Measurements from ENCODE around the gene PIEZO1. TPM values are rescaled to one million over a fixed set of nuclear protein-coding genes. Genes with fewer than 3 reads are reported as not detected.

Gene PIEZO1
- total RNA-seq, 1 donor from 2014 or later, result 164 TPM

DNA sequence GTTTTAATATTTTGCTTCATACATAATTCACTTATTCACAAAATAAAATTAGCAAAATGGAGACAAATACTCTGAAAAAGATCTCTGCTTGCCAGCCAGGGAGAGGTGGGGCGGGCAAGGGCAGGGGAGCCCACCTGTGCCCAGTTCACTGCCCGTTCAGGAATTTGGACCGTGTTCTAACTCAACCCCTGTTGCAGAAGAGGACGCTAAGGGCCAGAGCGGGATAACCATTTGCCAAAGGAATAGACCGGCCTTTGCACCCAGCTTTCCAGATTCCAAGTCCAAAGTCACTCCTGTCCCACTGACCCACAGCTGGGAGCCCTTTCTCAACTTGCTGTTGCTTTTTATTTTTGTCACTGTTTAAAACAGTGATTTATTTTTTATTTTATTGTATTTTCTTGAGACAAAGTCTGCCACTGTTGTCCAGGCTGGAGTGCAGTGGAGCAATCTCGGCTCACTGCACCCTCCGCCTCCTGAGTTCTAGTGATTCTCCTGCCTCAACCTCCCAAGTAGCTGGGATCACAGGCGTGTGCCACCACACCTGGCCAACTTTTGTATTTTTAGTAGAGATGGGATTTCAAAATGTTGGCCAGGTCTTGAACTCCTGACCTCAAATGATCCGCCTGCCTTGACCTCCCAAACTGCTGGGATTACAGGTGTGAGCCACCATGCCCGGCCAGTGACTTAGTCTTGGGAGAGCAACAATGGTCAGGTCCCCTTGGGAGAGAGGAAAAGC is 2.7 kb upstream of the PIEZO1 start:
- Histone ChIP-seq H3K27me3 (ENCODE audit: low read depth) (no peaks in the 10 kb centered on the region), H3K4me3 (no peak overlapping the region), H3K27ac (no peak overlapping the region), H3K9me3 (no peaks in the 10 kb centered on the region), H3K4me1 (peaks cover 34% of the 10 kb centered on the region), H3K36me3 (no peaks in the 10 kb centered on the region)
- no peak for TF ChIP-seq CTCF (IDR thresholded peaks at IDR 0.05)
- DNase-seq (no peak), ATAC-seq (no peak)
- intact Hi-C loops (cut with DNase I), result no loop called here

GRCh38 chr16:88784856-88785105 is 239 bp downstream of the PIEZO1 start:
- H3K4me1 ChIP-seq, result peaks cover 52% of the 10 kb centered on the region
- peak overlapping the region; percentile 71 for H3K4me3 ChIP-seq
- no peaks in the 10 kb centered on the region for H3K9me3 ChIP-seq
- no peaks in the 10 kb centered on the region for H3K27me3 ChIP-seq (ENCODE audit: low read depth)
- H3K27ac ChIP-seq, result peak overlapping the region; percentile 94
- no peak for TF ChIP-seq CTCF (IDR thresholded peaks at IDR 0.05)
- peak; percentile 53 to 57 for ATAC-seq
- intact Hi-C loops (cut with DNase I), result no loop called here
- no peak for DNase-seq
- no peaks in the 10 kb centered on the region for H3K36me3 ChIP-seq

DNA sequence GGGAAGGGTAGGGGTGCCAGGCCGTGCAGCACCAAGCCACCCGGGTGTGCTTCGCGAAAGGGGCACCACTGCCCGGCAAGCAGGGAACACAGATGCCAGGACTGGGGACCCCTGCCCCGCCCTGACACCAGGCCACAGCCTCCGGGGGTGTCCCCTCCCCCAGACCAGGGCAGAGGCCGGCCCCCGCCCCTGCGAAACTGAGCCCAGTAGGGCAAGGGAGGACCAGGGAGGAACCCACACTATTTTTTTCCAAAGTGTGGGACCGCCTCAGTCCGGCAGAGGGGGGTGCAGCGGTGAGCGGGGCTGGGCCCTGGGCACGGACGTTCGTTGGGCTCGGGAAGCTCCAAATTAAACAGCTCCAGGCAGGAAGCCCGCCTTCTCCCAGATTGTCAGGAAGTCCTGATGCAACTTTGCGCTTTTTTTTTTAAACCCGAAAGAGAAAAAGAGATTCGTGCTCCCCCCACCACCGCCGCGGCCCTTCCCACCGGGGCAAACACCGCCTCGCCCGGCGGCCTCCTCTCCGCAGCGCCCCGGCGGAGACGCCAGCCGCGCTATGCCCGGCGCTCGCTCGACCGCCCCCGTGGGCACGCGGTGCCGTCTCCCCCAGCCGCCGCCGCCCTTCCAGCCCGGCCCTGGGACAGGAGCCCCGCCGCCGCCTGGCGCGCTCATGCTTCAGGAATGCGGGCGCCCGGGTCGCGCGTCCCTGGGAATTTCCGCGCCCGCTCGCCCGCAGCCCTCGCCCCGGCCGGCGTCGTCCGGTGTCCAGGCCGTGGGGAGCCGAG is 755 bp downstream of the PIEZO1 start:
- Histone ChIP-seq H3K9me3 (no peaks in the 10 kb centered on the region), H3K36me3 (no peaks in the 10 kb centered on the region), H3K4me3 (peak overlapping the region; percentile 71), H3K4me1 (peaks cover 54% of the 10 kb centered on the region), H3K27me3 (ENCODE audit: low read depth) (no peaks in the 10 kb centered on the region), H3K27ac (peak overlapping the region; percentile 94)
- ATAC-seq (peak; percentile 73 to 77), DNase-seq (peak; percentile 82)
- peak; percentile 65 for TF ChIP-seq CTCF (IDR thresholded peaks at IDR 0.05)
- intact Hi-C loops (cut with DNase I), result no loop called here

GRCh38 chr16:88783391-88784073 is 1.5 kb downstream of the PIEZO1 start:
- peak; percentile 57 for DNase-seq
- peak; percentile 31 to 40 for ATAC-seq
- no peaks in the 10 kb centered on the region for H3K36me3 ChIP-seq
- H3K4me1 ChIP-seq, result peaks cover 62% of the 10 kb centered on the region
- H3K27ac ChIP-seq, result peak overlapping the region; percentile 94
- no peak for TF ChIP-seq CTCF (IDR thresholded peaks at IDR 0.05)
- H3K4me3 ChIP-seq, result peak overlapping the region; percentile 71
- H3K9me3 ChIP-seq, result no peaks in the 10 kb centered on the region
- no peaks in the 10 kb centered on the region for H3K27me3 ChIP-seq (ENCODE audit: low read depth)
- intact Hi-C loops (cut with DNase I), result no loop called here

DNA sequence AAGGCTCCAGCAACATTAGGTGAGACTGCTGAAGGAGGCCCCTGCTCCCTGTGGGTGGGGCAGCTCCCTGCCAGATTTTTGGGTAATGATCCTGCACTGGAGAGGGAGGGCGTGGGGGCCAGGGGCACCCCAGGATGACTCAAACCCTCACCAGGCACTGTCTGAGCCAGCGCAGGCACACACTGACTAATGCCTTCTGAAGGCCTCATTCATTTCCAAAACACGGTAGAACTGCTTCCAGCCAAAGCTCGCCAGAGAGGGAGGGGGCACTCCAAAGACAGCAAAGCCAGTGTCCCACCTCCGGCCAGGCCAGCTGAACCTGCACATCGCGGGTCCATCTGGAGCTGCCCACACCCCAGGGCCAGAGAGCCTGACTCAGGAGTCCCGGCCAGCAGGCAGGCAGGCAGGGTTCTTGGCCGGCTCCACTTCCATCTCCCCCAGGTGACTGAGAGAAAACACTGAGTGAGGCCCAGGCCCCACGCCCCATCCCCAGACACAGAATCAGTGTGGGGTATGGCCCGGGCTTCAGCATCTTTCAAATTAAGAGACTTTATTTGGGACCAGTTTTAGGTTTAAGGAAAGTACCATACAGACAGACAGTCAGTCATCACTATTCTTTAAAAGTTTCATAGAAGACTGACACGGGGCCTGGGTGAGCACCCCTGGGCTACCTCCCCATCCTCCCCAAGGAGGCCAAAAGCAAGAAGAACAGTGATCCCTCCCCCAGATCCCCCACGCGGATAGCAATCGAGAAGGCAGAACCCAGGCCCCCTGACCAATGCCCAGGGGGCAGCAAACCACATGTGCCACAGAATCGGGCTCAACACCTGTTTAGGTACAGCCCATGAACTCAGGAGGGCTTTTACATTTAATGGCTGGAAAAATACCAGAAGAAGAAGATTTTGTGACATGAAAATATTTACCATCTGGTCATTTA is 2.3 kb downstream of the PIEZO1 start:
- intact Hi-C loops (cut with DNase I), result no loop called here
- Histone ChIP-seq H3K9me3 (no peaks in the 10 kb centered on the region), H3K36me3 (no peaks in the 10 kb centered on the region), H3K4me3 (peak overlapping the region; percentile 71), H3K27ac (peak overlapping the region; percentile 94), H3K4me1 (peaks cover 67% of the 10 kb centered on the region), H3K27me3 (ENCODE audit: low read depth) (no peaks in the 10 kb centered on the region)
- no peak for TF ChIP-seq CTCF (IDR thresholded peaks at IDR 0.05)
- DNase-seq (peak; percentile 45), ATAC-seq (no peak)

All from lower lobe of right lung (tissue), 2 donors.